Neuron (in vitro differentiated cells): ENCODE results near the gene INPP4A.

ENCODE experiments used
- H2AFZ ChIP-seq: one replicate; pipeline ENCODE4 v1.6.1; 2013; ENCODE audit warnings: low read depth, mild to moderate bottlenecking, inconsistent platforms, low read length, moderate library complexity
- H3K27me3 ChIP-seq: one replicate; pipeline ENCODE4 v1.6.1; 2013; ENCODE audit warnings: low read length; ENCODE audit not compliant: insufficient read depth
- H3K36me3 ChIP-seq: one replicate; pipeline ENCODE4 v1.6.1; 2013; ENCODE audit warnings: low read length; ENCODE audit not compliant: insufficient read depth
- H3K4me1 ChIP-seq: one replicate; pipeline ENCODE4 v1.6.1; 2013; ENCODE audit warnings: low read length; ENCODE audit not compliant: insufficient read depth
- H3K4me3 ChIP-seq: 2 replicates; pipeline ENCODE4 v1.5.1; 2013; ENCODE audit warnings: mild to moderate bottlenecking, low read length, moderate library complexity
- H3K9me3 ChIP-seq: one replicate; pipeline ENCODE4 v1.6.1; 2013; ENCODE audit warnings: low read length

INPP4A gene

DNA sequence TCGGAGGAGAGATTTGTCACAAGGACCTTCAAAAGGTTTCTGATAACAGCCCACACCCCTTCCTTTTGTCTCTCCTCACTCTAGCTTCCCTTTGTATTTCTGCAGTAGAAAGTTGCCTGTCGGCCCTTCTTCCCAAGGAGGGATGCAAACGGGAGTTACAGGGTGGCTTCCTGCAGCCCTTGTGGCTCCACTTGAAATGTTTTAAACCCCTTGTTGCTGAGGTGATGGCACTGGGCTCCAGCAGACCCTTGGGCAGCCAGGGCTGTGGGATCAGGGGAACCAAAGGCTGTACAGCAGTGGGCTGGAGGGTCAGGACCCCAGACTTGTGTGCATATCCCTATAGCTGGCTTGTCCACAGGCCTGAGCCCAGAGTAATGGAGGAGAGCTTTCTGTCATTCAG, 101.5 kb downstream of the INPP4A start:
- Histone ChIP-seq H3K27me3 (no peaks in the 10 kb centered on the region), H3K4me1 (no peaks in the 10 kb centered on the region), H3K36me3 (peaks cover 53% of the 10 kb centered on the region), H3K9me3 (no peaks in the 10 kb centered on the region), H3K4me3 (no peak overlapping the region), H2AFZ (no peak overlapping the region)

DNA sequence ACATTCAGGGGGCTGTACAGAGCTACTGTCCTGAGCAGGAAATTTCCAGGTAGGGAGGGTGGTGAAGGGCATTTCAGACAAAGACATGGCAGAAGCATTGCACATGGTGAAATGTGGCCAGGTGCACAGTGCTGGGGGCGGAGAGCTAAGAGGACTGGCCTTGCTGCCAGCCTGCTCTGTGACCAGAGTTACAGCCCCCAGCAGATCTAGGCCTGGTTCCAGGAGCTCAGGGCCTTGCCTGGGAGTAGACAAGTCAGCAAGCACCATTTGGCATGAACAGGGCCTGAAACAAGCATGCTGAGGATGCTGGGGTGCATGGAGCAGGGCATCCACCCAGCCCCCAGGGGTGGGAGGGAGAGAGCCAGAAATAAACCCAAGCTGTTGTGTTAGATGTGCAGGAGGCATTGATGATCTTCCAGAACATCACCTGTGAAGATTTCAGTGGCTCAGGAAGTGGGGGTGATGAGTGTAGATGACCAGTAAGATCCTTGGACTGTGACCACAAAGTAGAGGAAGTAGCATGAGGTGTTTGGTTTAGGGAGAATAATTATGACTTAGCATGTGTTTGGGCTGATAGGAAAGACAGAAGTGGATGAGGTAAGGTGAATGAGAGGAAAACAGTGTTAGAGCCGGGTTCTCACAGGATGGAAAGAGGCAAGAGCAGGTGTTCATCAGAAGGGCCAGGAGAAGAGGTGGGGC, 102.6 kb downstream of the INPP4A start:
- Histone ChIP-seq H3K4me1 (no peaks in the 10 kb centered on the region), H3K9me3 (no peaks in the 10 kb centered on the region), H3K27me3 (no peaks in the 10 kb centered on the region), H2AFZ (no peak overlapping the region), H3K36me3 (peaks cover 54% of the 10 kb centered on the region), H3K4me3 (no peak overlapping the region)

DNA sequence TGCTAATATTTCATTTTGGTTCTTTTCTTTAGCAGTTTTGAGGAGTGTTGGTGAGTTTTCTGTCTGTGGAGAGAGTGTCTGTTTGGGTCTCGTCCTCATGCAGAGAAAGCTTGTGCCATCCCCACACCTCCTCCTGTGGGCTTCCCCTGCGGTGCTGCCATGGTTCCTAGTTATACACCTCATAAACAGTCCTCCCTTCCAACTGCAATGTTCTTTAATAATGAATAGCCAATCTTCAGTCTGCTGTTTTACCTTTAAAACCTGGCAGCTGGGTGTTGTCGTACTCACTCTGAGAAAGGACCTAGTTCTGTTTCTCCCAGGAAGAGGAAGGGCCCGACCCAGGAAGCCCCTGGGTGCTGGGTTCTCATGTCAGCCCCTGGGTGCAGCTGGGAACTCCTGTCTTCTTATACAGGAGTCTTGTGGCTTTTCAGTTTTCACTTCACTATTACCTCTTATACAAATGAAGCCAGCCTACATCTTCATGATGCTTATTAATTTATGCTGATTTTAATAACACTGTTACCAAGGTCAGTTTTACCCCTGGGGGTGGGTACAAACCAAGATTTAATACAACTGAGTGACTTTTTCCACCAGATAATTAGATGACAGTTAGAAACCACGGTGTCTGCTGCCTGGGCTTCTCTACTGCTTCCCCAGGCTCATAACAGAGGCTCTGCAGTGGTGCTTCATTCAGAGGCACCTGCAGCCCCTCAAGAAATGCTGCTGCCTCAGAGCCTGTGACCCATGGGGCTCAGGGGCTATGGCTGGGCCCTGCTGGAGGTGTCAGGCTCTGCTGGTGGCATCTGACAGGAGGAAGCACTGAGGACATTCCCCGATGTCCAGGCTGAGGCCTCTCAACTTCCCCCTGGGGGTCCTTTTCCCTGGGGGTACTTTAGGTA, 104.5 kb downstream of the INPP4A start:
- Histone ChIP-seq H3K27me3 (no peaks in the 10 kb centered on the region), H3K4me1 (no peaks in the 10 kb centered on the region), H3K4me3 (no peak overlapping the region), H3K9me3 (no peaks in the 10 kb centered on the region), H3K36me3 (peaks cover 61% of the 10 kb centered on the region), H2AFZ (no peak overlapping the region)

DNA sequence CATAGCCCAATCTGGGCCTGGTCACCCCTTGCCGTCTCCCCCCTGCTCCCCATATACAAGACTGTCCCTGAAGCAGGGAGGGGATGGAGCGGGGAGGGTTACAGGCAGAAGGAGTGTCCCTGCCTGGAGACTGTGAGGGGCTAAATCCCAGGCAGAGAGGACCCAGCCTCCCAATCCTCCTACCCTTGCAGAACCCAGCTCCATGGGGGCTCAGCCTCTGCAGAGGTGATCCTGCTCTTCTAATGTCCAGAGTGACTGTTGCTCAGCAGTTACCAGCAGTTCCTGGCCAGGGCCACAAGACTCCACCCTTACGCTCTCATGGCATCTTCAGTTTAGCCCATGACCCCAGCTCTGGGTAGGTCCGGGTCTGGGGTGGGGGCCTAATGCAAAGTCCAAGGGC, 105.5 kb downstream of the INPP4A start:
- Histone ChIP-seq H2AFZ (no peak overlapping the region), H3K4me3 (no peak overlapping the region), H3K27me3 (no peaks in the 10 kb centered on the region), H3K4me1 (no peaks in the 10 kb centered on the region), H3K9me3 (no peaks in the 10 kb centered on the region), H3K36me3 (peaks cover 62% of the 10 kb centered on the region)

DNA sequence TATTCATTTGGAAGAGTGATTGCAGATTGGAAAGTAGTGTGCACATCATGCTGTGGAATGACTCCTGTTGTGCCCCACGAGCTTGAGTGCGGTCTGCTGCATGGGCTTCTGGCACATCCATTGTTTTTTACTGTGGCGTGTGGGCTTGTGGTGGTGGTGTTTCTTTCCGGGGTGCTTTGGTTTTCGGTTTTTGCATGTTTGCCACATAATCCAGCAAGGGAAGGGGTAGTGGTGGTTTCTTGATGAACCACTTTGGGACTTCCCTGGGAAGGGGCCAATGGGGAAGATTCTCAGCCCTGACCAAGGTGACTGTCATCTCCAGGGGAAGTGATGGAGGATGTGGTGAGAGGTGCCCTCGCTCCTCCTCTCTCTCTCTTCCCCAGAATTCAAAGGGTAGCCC, 106.7 kb downstream of the INPP4A start:
- peaks cover 60% of the 10 kb centered on the region for H3K36me3 ChIP-seq
- H3K9me3 ChIP-seq: no peaks in the 10 kb centered on the region
- no peak overlapping the region for H3K4me3 ChIP-seq
- H3K4me1 ChIP-seq: no peaks in the 10 kb centered on the region
- H2AFZ ChIP-seq: no peak overlapping the region
- H3K27me3 ChIP-seq: no peaks in the 10 kb centered on the region

DNA sequence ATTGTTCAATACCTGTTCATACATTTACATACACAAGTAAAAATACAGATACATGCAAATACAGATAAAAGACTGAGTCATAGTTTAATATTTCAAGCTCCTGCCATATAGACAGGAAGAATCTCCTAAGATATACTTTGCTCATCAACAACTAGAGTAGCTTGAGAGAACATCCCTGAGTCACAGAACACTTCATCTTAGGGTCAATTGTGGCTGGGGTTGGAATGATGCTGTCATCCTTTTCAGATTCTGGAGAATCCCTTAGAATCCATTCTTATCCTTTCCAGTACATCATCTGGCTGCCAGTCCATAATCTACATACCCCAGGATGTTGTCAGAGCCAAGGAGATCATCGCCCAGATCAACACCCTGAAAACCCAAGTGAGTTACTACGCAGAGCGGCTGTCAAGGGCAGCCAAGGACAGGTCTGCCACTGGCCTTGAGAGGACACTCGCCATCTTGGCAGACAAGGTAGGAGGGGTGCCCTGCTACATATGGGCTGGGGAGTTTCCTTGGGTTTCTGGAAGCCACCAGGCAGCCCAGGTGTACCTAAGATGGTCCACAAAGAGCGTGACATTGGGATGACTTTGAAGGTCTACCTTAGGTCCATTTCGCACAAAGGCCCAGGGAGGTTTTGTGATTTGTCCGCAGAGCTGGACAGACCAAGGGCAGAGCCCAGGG, 108.0 kb downstream of the INPP4A start:
- Histone ChIP-seq H3K9me3 (no peaks in the 10 kb centered on the region), H3K27me3 (no peaks in the 10 kb centered on the region), H3K4me3 (no peak overlapping the region), H3K4me1 (no peaks in the 10 kb centered on the region), H3K36me3 (peaks cover 54% of the 10 kb centered on the region), H2AFZ (no peak overlapping the region)

DNA sequence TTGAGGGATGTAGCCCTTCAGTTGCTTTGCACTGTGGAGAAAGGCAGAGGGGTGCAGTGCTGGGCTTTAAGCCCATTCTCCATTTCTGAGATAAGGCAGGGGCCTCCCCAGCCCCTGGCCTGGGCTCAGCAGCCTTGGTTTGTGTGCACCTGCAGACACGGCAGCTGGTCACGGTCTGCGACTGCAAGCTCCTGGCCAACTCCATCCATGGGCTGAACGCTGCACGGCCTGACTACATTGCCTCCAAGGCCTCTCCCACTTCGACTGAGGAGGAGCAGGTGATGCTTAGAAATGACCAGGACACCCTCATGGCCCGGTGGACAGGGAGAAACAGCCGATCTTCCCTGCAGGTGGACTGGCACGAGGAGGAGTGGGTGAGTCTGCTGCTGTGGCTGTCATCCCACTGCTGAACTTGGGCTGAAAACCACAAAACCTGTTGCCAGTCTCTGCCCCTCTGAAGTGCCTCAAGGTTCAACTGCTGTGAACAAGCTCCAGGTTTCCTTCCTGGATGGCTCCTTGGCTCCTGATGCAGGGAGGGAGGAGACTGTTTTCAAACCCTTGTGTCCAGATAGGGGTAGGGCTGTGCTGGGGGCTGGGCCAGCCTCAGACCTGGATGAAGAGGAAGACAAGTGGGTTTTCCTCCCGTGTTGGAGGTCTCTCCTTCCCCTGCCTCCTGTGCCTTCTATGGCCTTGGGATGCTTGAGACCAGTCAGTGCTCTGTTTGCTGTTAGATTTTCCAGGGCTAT, 109.6 kb downstream of the INPP4A start:
- Histone ChIP-seq H3K27me3 (no peaks in the 10 kb centered on the region), H2AFZ (no peak overlapping the region), H3K4me3 (no peak overlapping the region), H3K4me1 (no peaks in the 10 kb centered on the region), H3K9me3 (no peaks in the 10 kb centered on the region), H3K36me3 (peaks cover 59% of the 10 kb centered on the region)

DNA sequence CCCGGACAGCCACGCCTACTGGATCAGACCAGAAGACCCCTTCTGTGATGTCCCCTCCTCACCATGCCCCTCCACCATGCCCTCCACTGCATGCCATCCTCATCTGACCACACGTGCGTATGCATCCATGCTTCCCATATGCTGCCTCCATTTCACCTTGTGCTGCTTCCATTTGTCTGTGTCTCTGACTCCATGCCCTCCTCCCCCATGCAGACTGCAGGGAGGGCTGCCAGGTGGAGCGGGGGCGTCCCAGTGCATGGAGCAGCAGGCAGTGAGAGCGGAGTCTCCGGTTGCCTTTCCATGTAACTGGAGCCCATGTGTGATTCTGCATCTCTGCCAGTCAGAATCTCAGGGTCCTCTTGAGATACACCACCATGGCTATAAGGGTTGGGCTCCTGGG, 111.0 kb downstream of the INPP4A start:
- H3K27me3 ChIP-seq: no peaks in the 10 kb centered on the region
- no peak overlapping the region for H2AFZ ChIP-seq
- peaks cover 65% of the 10 kb centered on the region for H3K36me3 ChIP-seq
- no peak overlapping the region for H3K4me3 ChIP-seq
- H3K9me3 ChIP-seq: no peaks in the 10 kb centered on the region
- no peaks in the 10 kb centered on the region for H3K4me1 ChIP-seq

DNA sequence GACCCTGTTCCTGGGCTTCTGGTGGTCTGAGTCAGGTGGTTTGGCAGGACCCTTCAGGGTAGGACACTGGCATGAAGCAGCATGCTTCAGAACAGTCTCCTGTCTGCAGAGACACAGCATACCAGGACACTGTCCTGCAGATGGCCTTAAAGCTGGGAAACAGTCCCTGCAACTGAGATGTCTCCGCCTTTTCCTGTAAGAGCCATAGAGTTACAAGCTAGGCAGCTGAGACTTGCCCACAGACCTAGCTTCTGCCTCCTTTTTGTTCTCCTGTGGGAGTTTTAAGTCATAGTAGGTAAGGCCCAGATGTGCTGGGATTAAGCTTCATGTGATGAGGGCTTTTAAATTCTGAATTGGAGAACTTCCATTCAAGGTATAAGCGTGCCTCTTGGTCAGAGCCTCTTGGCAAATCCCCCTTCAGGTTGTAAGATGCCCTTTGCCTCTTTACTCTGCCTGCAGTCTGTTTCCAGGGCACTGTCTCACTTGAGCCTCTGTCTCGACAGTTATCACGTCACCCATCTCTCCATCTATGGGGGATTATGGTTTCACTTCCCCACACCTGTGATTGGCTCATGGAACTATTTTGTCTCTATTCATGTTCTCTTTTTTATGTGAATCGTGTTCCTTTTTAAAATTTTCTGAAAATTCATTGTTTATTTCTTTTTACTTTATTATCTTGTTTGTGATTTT, 111.8 kb downstream of the INPP4A start:
- Histone ChIP-seq H3K27me3 (no peaks in the 10 kb centered on the region), H3K9me3 (no peaks in the 10 kb centered on the region), H3K36me3 (peaks cover 62% of the 10 kb centered on the region), H2AFZ (no peak overlapping the region), H3K4me3 (no peak overlapping the region), H3K4me1 (no peaks in the 10 kb centered on the region)

DNA sequence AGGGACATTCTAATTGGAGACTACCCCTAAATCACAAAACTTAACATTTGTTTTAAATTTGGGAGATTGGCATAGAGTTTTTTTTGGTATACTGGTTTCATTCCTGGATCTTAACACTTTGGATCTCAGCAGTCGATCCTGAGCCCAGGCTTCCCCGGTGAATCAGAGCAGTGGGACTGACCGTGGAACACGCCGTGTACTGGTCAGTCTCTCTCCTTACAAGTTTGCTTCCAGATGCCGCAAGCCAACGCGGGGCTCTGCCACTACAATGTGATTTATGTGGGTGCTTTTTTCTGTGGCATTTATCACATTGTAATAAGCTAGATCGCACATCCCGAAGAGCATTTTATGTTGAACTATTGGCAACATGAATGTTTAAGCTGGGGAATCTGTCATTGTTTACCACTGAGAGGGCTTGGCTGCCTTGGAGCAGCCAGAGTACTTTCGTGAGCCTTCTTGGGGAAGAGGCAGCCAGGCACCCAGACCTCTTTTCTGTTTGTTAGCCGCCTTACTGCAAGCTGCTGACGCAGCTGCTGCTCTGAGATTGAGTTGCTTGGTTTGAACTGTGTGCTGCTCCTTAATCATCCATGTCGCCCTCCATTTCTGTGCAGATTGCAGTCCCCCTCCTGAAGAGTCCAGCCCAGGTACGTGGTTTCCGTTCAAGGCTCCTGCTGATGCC, 114.3 kb downstream of the INPP4A start:
- Histone ChIP-seq H3K9me3 (no peaks in the 10 kb centered on the region), H3K4me3 (no peak overlapping the region), H3K4me1 (no peaks in the 10 kb centered on the region), H3K36me3 (peaks cover 52% of the 10 kb centered on the region), H2AFZ (no peak overlapping the region), H3K27me3 (no peaks in the 10 kb centered on the region)

DNA sequence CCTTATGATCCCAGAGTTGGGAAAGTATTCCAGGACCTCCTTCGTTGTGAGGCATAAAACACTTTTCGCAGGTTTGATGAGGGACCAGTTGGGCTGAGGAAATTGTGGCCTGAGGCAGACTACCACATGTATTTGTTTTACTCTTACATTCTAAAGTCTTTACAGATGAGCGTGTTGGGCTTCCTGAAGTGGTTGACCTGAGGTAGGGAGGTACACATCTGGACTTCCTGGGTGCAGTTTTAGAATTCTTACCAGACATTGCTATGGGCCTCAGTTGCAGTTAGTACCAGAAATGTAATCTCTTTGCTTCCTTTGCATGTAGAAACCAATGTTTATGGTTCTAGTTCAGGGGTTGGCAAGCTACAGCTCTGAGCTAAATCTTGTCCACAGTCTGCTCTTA, 114.9 kb downstream of the INPP4A start:
- Histone ChIP-seq H3K27me3 (no peaks in the 10 kb centered on the region), H3K4me1 (no peaks in the 10 kb centered on the region), H3K9me3 (no peaks in the 10 kb centered on the region), H3K36me3 (peaks cover 52% of the 10 kb centered on the region), H3K4me3 (no peak overlapping the region), H2AFZ (no peak overlapping the region)

DNA sequence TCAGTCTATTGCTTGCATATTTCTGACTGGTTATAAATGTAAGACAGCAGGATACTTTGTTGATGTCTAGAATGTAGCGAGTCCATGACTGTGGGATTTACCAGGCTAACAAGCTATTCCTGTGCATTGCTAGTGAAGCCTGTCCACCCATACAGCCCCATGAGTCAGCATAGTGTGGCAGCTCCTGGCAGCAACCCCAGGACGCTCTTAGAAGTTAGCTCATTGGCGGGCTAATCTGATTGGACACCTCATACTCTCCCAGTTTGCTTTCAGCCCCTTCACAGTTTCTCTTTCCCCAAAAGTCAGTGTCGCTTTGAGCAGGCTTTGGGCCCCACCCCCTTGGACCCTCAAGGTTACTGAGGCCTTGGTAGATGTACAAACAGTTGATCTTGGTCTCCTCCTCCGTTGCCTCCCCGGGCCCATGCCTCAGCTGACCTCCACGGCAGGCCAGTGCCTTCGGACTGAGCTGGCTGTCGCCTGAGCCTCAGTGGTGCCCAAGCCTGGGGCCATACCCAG, 115.7 kb downstream of the INPP4A start:
- H3K36me3 ChIP-seq: peaks cover 54% of the 10 kb centered on the region
- H3K27me3 ChIP-seq: no peaks in the 10 kb centered on the region
- H3K4me3 ChIP-seq: no peak overlapping the region
- no peaks in the 10 kb centered on the region for H3K9me3 ChIP-seq
- no peak overlapping the region for H2AFZ ChIP-seq
- H3K4me1 ChIP-seq: no peaks in the 10 kb centered on the region
